ENCODE measurements around the gene ZSCAN5A.
"Not testable (repeated sequence)": the region's sequence is repeated elsewhere in the genome, so short reads cannot be mapped to it uniquely, and the experiment has no call there.

GRCh38 chr19:56335371-56335770, 20.7 kb upstream of the ZSCAN5A start:
- TF ChIP-seq EP300, CTCF, POLR2AphosphoS5 (IDR thresholded peaks at IDR 0.05): not testable (repeated sequence)
